ENCODE results near the gene C12orf54.
"Not testable (repeated sequence)": the region's sequence is repeated elsewhere in the genome, so short reads cannot be mapped to it uniquely, and the experiment has no call there.

The C12orf54 gene

DNA sequence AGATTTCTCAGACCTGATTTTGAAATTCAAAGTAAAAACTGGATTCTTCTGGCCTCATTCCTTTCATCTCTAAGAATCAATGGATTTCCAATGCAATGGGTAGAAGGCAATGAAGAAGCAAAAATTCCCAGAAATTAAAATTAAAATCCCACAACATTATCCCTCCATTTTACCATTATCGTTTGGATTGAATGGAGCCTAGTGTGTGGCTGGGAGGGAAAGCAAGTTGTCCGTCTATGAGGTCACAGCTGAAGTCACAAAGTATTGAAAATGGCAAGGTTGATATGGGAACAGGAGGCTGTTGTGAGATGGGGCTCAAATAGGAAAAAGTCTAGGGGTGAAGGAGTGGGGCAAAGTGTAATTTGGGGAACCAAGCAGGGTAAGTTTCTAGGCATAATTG, at the start of gene C12orf54:
Gene C12orf54 (plus strand): TSS at position 301 of the 400 bp plus-strand sequence. CDS start 799 bp downstream, outside the sequence.
- no peak for DNase-seq

DNA sequence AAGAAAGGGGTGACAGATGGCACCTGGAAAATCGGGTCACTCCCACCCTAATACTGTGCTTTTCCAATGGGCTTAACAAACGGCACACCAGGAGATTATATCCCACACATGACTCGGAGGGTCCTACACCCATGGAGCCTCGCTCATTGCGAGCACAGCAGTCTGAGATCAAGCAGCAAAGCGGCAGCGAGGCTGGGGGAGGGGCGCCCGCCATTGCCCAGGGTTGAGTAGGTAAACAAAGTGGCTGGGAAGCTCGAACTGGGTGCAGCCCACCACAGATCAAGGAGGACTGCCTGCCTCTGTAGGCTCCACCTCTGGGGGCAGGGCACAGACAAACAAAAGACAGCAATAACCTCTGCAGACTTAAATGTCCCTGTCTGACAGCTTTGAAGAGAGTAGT, 48.3 kb upstream of the C12orf54 start:
- DNase-seq: not testable (repeated sequence)

DNA sequence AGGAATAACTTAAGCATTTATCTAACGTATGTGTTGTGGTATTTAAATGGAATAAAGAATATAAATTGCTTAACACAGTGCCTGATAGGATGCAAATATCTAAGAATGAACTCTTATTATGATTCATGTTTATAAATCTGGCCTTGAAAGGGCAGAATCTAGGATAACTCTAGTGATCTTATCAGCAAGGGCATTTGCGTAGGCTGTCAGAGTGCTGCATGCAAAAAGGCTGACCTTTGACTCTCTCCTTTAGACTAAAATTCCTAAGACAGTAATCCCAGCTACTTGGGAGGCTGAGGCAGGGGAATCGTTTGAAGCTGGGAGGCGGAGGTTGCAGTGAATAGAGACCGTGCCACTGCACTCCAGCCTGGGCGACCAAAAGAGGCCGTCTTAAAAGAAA, 41.2 kb upstream of the C12orf54 start:
- DNase-seq: no peak

DNA sequence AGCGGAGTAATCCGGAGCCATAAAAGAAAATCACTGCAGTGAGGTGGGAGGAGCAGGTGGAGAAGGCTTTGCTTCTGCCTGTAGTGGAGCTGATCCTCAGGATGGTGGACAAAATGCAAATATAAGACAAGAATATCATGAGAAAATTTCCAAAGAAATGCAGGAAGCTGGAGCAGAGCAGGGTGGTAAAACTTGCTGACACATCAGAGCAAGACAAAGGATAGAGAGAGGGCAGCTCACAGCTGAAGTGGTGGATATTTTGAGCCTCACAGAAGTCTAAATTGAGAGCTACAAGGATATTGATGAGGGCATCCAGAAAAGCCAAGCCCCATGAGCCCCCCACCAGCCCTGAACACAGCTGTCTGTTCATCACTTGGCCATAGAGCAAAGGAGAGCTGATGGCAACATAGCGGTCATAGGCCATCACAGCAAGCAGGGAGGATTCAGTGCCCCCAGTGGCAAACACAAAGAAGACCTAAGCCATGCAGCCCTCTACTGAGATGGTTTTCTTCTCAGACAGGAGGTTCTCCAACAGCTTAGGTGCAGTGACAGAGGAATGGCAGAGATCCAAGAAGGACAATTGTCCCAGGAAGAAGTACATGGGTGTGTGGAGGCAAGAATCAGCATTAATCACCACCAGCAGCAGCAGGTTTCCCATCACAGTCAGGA, 40.0 kb upstream of the C12orf54 start:
- DNase-seq: no peak

DNA sequence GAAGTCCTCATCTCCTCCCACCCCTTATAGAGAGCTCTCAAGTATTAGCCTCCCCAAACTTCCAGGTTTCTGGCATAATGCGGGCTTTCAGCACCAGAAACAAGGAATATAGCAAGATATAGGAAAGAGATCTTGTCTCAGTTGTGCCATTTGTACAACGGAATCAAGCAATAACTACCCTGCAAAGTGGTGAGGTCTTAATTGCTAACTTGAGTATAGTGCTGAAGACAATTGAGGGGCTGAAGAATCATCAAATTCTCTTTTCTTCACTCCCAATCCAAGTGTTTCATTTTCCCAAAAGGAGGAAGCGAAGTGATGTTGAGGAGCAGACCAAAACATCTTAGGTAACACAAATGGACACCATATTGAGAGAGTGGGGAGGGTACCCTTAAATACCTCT, 36.8 kb upstream of the C12orf54 start:
- no peak for DNase-seq

DNA sequence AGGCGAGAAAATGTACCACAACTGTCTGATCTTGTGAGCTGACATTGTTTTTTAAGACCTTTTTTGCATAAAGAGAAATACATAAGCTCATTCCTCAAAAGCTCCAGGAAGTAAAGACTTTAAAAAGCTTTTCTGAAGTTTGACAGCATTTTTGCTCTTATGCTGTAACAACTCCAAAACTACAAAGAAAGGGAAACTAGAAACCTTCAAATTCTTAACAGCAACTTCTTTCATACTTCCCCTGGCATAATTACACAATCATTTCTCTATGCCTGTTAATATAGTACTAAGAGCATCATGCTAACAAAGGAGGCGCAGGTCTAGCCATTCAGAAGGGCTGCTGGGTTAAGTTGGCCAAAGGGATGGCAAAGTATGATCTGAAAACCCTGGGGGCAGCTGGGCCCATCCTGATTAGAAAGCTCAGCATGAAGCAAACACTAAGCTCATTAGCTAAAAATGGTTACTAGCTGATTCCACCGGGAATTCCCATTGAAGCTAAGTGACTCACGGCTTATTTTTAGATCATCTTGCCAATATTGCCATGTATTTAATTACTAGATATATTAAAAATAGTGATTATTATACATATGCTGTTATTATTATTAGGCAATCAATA, 36.0 kb upstream of the C12orf54 start:
- no peak for DNase-seq

DNA sequence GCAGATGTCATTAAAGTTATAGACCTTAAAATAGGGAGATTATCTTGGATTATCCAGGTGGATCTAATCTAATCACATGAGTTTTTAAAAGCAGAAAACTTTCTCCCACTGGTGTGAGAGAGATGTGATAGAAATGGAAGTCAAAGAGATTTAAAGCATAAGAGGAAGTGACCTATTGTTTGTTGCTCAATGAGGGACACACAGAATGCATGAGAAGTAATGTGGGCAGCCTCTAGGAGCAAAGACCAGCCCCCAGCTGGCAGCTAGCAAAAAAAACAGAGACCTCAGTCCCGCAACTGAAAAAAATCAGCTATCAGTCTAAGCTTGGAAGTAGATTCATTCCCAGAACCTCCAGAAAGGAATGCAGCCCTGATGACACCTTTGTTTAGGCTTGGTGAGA, 34.5 kb upstream of the C12orf54 start:
- DNase-seq: no peak

DNA sequence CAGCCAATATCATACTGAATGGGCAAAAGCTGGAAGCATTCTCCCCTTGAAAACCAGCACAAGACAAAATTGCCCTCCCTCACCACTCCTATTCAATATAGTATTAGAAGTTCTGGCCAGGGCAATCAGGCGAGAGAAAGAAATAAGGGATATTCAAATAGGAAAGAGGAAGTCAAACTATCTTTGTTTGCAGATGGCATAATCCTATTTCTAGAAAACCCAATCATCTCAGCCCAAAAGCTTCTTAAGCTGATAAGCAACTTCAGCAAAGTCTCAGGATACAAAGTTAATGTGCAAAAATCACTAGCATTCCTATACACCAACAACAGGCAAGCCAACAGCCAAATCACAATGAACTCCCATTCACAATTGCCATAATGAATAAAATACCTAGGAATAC, 30.9 kb upstream of the C12orf54 start:
- DNase-seq: no peak

DNA sequence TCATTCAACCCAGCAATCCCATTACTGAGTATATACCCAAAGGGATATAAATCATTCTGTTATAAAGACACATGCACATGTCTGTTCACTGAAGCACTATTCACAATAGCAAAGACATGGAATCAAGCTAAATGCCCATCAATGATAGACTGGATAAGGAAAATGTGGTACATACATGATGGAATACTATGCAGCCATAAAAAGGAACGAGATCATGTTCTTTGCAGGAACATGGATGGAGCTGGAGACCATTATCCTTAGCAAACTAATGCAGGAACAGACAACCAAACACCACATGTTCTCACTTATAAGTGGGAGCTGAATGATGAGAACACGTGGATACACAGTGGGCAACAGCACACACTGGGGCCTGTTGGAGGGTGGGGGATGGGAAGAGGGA, 29.3 kb upstream of the C12orf54 start:
- not testable (repeated sequence) for DNase-seq

DNA sequence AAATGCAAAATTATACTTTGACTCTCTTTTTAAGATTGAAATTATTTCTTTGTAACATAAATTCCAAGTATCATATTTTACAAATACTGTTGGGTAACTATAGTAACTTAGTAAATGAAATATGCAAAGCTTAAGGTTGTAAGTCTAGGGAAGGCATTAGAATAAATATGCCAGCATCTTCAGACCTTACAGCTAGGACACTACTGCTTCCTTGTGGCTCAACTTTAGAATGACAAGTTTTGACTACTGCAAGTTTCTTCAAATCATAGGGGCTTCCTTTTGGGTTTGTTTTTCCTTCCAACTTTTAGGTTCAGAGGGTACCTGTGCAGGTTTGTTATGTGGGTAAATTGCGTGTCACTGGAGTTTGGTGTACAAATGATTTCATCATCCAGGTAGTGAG, 27.6 kb upstream of the C12orf54 start:
- DNase-seq: peak; percentile 4

DNA sequence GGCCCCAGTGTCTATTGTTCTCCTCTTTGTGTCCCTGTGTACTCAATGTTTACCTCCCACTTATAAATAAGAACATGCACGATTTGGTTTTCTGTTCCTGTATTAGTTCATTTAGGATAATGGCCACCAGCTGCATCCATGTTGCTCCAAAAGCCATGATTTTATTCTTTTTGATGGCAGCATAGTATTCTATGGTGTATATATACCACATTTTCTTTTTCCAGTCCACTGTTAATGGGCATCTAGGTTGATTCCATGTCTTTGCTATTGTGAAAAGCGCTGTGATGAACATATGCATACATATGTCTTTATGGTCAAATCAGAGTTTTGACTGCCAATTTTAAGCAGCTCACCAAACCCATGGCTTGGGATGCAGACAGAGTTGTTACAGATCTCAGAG, 27.2 kb upstream of the C12orf54 start:
- DNase-seq: no peak

DNA sequence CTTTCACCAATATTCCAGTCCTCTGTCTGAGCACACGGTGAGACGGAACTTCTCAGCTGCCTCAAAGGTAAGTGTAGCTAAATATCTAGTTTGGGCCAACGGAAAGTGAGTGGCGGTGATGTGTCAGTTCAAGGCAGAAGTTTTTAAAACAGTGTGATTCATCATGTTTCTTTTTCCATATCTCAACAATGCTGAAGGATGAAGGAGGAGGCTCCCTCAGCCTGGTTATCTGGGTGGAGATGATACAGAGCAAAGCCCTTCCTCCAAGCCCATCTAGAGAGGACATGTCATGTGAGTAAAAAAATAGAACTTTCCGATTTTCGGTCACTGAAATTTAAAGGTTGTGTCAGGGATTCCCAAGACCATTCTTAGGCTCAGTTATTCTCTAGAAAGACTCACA, 23.0 kb upstream of the C12orf54 start:
- no peak for DNase-seq

DNA sequence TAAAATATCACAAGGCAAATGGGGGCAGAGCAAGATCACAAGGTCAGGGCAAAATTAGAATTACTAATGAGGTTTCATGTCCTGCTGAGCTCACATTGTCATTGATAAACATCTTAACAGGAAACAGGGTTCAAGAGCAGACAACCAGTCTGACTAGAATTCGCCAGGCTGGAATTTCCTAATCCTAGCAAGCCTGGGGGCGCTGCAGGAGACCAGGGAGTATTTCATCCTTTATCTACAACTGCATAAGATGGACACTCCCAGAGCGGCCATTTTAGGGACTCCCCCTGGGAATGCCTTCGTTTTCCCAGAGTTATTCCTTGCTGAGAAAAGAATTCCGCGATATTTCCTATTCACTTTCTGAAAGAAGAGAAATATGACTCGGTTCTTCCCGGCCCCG, 13.3 kb upstream of the C12orf54 start:
- DNase-seq: not testable (repeated sequence)

DNA sequence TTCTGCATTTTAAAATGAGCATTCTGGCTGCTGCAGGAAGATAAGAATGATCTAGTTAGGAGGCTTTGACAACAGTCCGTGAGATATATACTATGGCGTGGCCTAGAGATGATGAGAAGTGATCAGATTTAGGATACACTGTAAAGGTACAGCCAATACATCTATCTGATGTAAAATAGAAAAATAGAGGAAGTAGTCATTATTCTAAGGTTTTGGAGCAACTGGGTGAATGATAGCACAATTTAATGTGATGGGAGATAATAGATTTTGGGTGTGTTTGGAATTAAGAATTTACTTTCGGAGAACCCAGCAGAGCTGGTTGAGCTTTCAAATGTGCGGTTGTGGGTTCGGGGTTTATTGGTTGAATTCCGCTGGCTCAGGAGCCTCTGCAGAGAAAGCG, 10.0 kb upstream of the C12orf54 start, which contains the start of gene ANP32D:
Gene ANP32D (plus strand): TSS at position 301 of the 400 bp plus-strand sequence. CDS start 106 bp downstream, outside the sequence.
- no peak for DNase-seq

DNA sequence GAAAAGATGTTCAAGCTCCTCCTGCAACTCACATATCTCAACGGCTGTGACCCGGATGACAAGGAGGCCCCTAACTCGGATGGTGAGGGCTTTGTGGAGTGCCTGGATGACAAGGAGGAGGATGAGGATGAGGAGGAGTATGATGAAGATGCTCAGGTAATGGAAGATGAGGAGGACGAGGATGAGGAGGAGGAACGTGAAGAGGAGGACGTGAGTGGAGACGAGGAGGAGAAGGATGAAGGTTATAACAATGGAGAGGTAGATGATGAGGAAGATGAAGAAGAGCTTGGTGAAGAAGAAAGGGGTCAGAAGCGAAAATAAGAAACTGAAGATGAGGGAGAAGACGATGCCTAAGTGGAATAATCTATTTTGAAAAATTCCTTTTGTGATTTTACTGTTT, 9.2 kb upstream of the C12orf54 start:
- DNase-seq: no peak

DNA sequence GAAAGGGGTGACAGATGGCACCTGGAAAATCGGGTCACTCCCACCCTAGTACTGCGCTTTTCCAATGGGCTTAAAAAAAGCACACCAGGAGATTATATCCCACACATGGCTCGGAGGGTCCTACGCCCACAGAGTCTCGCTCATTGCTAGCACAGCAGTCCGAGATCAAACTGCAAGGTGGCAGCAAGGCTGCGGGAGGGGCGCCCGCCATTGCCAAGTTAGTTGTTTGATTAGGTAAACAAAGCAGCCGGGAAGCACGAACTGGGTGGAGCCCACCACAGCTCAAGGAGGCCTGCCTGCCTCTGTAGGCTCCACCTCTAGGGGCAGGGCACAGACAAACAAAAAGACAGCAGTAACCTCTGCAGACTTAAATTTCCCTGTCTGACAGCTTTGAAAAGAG, 7.8 kb upstream of the C12orf54 start:
- DNase-seq: not testable (repeated sequence)

DNA sequence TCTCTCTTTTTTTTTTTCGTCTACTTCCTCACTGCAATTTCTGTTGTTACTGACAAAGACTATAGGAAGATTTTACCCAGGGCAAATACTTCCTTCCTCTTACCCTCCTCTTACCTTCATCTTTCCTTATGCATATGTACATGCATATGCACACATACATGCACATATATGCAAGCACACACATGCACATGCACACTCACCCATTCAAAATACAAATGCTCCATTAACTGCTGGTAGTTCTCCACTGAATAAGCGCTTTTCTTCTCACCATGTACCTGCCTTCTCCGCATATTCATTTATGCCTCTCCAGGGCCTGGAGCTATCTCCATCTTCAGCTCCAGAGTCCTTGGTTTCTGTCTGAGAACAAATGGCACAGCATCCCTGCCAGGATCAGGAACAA, 632 bp downstream of the C12orf54 start:
- DNase-seq: no peak

DNA sequence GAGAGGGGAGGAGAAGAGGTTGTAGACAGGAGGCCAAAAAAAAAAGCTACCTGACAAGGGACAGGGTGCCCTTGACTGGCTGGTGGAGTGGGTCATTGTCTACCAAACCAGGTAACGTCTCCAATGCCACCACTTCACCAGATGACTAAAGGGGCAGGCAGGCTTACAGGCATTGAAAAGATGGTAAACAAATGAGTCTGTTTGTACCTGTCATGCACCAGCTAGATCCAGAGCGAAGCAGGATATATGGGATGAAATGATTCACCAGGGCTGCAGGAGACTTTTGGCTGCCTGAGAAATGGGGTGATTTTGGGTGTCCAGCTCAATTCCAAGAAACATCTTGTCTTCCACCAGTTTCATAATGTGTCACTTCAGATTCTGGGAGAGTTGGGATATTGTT, 4.0 kb downstream of the C12orf54 start:
- DNase-seq: no peak

DNA sequence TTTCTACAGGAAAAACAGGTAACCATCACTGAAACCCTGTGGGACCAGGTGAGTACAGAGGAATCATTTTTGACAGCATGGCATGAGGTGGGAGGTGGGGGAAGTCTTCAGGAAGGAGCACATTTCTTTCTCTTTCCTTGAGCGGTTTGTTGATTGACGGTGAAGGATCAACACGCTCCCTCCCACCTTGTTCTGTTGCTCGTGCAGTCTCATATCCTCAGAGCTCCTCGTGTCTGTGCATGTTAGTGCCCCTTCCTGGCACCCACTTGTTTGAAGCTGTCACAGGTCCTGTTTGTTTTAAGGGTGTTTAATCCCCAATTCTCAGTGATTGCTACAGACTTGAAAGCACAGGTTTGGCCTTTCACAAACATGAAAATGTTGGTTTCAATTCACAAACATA, 4.4 kb downstream of the C12orf54 start:
- no peak for DNase-seq

DNA sequence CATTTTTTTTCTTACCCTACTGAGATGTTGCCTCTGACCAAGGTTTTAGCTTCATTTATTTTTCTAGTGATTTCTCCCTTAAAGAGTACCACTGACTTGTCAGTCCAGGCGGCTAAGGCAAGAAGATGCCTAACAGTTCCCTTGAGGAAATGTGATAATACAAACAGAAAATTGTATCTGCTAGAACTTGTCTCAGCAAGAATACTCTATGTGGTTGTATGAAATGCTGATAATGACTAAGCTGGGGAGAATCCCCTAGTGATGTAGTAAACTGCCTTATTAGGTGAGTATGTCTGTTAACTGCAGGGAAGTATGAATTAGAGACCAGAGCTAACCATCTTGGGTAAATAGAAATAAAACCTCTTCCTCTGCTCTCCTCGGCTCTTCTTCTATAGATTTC, 6.7 kb downstream of the C12orf54 start:
- DNase-seq: peak; percentile 33

DNA sequence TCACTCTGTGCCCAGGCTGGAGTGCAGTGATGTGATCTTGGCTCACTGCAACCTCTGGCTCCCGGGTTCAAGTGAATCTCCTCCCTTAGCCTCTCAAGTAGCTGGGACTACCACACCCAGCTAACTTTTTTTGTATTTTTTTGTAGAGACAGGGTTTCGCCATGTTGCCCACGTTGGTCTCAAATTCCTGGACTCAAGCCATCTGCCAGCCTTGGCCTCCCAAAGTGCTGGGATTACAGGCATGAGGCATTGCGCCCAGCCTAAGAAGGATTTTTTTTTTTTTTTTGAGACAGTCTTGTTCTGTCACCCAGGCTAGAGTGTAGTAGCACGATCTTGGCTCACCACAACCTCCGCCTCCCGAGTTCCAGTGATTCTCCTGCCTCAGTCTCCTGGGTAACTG, 7.2 kb downstream of the C12orf54 start:
- DNase-seq: not testable (repeated sequence)

DNA sequence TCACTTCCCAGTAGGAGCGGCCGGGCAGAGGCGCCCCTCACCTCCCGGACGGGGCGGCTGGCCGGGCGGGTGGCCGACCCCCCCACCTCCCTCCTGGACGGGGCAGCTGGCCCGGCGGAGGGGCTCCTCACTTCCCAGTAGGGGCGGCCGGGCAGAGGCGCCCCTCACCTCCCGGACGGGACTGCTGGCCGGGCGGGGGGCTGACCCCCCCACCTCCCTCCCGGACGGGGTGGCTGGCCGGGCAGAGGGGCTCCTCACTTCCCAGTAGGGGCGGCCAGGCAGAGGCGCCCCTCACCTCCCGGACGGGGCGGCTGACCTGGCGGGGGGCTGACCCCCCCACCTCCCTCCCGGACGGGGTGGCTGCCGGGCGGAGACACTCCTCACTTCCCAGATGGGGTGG, 18.0 kb downstream of the C12orf54 start:
- not testable (repeated sequence) for DNase-seq

DNA sequence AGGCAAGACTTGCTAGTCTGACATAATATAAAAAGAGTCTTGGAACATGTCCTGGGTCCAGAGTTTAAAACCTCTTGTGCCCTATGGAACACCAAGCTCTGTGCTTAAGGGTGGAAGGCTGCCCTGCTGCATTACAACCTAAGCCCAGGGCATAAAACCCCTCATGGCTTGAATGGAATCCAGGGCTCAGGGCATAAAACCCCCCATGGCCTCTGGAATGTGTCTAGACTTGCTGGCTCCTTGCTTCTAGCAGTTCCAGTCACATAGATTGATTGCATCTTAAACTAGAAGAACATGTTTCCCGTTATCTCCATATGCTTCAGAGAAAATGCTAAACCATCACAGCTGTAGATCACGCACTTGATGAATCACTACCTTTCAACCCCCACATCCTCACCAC, 24.5 kb downstream of the C12orf54 start:
- not testable (repeated sequence) for DNase-seq

DNA sequence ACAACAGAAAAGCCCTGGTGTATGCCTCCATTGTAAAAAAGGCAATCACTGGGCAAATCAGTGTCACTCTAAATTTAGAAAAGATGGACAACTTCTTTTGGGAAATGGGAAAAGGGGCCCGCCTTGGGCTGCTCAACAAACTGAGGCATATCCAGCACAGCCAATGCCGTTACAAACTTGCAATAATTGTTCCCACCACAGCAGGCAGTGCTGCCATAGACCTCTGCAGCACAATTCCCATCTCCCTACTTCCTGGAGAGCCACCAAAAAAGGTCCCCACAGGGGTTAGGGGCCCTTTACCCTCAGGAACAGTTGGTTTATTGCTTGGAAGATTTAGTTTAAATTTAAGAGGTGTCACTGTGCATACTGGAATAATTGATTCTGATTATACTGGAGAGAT, 26.7 kb downstream of the C12orf54 start:
- no peak for DNase-seq

DNA sequence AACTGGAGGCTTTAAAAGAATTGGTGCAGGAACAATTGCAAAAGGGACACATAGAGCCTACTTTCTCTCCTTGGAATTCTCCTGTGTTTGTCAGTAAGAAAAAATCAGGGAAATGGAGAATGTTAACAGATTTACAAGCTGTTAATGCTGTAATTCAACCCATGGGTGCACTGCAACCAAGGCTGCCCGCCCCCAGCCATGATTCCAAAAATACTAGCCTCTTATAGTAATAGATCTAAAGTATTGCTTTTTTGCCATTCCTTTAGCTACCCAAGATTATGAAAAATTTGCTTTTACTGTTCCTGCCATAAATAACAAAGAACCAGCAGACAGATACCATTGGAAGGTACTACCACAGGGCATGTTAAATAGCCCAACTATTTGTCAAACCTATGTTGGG, 27.8 kb downstream of the C12orf54 start:
- DNase-seq: no peak

Measured in fibroblast of skin of right biceps (primary cell).